GM21825 (cell line): ENCODE data around the gene FETUB.

Experiments used
- ATAC-seq: cut with Tn5 transposase; IDR thresholded peaks from one replicate; pipeline ENCODE4 v1.9.1; 2021; ENCODE audit warnings: mild to moderate bottlenecking, moderate library complexity; ENCODE audit not compliant: unreplicated experiment

Gene FETUB

GRCh38 chr3:186635532-186635931 is 4.7 kb upstream of the FETUB start:
- ATAC-seq, result no peak

DNA sequence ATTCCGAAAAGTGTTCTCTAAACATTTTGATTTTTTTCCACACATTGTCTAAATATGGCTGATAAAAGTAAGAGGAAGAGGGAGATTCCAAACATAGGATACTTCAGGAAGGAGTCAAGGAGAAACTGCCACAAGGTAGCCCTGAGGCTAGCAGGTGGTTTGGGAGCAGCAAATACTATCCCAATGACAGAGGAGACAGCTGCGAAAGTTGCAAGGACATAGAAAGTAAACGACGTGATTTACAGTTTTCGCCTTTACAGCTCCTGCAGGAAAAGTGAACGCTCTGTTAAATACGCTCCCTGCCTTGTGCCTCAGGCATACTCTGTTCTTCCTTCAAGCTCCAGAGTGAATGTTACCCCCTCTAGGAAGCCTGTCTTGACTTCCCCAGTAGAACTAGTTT is 3.7 kb upstream of the FETUB start:
- ATAC-seq, result no peak

- no peak for ATAC-seq
Measured at GRCh38 chr3:186637686-186638085, 2.5 kb upstream of the FETUB start.

- ATAC-seq, result no peak
Measured at GRCh38 chr3:186638259-186638658, 1.9 kb upstream of the FETUB start.

GRCh38 chr3:186640473-186640818 is 247 bp downstream of the FETUB start:
- ATAC-seq, result no peak

DNA sequence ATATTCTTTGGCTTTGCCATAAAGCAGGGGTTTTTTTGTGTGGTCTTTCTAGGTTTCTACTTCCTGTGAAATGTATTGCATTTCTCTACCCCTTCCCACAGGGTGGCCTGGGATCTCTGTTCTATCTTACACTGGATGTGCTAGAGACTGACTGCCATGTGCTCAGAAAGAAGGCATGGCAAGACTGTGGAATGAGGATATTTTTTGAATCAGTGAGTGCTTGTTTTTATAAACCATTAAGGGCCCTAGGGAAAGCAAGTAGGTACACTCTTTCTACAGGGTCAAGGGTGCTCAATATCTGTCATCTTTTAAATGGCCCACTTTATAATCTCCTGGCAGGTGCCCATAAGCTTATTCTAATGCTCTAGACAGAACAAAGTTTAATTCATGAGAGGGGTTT is 730 bp downstream of the FETUB start:
- no peak for ATAC-seq

DNA sequence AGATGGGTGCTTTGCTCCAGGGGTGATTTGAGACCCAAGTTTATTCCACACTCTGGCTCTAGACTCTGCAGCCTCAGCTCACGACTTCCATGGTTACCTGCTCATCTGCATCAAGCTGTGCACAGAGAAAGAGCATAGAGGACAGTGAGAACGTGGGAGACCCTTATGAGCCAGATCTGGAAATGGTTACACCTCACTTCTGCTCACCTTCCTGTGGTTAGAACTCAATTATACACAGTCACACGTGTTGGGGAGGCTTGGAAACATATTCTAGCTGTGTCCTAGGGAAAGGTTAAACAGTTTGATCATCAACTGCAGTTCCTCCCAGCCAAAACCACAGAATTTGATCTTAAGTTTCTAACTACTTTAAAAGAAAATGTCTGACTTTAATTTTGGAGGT is 1.8 kb downstream of the FETUB start:
- ATAC-seq, result no peak

DNA sequence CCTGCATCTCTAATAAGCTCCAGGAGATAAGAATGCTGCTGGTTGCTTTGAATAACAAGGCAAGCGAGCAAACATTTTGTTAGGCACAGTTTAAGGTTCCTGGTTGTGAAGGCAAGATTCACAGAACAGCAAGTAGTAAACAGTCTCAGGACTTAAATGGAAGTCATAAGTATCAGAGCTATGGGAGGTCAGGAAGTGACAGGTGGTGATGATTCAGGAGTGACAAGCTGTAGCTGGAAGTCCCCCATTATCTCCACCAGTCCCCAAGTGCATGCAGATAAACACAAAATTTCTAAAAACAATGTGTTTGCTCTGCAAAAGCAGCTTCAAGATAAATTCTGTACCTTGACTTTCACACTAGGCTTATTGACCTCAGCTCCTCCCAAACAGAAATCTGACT is 3.3 kb downstream of the FETUB start:
- ATAC-seq, result no peak

GRCh38 chr3:186644683-186645082 is 4.5 kb downstream of the FETUB start:
- no peak for ATAC-seq

- ATAC-seq, result no peak
Measured at GRCh38 chr3:186646106-186646505, 5.9 kb downstream of the FETUB start.

GRCh38 chr3:186646841-186647240 is 6.6 kb downstream of the FETUB start:
- ATAC-seq, result no peak

DNA sequence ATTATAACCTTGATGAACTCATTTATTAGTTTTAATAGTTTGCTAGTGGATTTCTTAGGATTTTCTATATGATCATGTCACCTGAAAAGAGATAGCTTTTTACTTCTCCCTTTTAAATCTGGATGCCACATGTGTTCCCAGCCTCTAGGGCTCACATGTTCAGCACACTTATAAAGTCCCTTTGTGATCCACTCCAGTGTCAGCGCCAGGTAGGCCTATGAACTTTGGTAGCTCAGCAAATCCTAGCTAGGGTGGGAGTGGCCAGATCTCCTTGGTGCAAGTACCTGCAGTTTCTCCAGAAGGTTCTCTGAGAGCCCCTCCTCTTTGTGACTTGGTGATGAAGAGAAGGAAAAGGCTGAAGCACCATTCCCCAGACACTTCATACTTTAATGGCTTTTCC is 8.7 kb downstream of the FETUB start:
- no peak for ATAC-seq

DNA sequence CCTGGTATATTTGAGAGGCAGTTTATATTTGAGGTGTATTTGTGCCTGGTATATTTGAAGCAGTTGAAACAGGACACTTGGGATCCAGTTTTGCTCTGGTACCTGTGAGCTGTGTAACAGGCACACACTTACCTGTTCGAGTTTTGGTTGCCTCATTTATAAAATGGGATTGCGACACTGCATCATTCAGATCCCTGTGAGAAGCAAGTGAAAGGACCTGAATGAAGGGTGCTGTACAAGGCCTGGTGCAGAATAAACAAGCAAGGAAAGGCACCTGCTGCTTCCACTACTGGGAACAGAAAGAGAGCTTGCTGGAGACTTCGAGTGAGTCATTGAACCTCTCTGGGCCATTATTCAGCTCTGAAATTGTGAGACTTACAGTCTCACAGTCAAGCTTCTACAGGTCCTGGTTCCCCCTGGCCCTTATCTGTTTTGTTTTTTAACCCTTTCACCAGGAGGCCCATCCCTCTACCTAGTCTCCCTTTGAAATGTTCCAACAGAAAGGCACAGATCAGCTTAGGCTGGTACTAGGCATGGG is 11.5 kb downstream of the FETUB start:
- ATAC-seq, result no peak

DNA sequence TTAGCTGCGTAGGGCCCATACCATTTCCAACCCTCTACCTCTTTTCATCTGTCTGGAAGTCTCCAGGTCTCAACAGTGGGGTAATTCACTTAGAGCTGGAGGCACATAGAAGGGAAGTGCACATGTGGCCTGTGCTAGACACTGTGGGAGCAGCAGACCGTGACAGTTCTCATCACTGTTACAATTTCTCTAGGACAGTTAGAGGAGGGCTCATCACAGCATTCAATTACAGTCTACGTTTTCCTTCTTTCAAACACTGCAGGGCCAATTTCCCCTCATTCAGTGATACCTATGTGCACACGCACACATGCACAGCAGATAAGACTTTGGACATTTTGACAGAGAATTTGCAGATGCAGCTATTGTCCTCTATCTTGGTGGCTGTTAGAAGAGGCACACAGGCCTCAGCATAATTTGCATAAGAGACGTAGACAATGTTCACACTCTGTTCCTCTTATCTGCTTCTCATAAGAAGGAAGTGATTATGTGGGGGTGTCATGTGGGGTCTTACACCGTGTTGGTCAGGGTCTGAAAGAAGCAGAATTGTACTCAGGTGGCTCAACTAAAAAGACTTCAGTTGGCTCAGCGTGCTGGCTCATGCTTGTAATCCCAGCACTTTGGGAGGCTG is 13.0 kb downstream of the FETUB start:
- peak; percentile 95 for ATAC-seq

- ATAC-seq, result no peak
Measured at GRCh38 chr3:186653984-186654383, 13.8 kb downstream of the FETUB start.

DNA sequence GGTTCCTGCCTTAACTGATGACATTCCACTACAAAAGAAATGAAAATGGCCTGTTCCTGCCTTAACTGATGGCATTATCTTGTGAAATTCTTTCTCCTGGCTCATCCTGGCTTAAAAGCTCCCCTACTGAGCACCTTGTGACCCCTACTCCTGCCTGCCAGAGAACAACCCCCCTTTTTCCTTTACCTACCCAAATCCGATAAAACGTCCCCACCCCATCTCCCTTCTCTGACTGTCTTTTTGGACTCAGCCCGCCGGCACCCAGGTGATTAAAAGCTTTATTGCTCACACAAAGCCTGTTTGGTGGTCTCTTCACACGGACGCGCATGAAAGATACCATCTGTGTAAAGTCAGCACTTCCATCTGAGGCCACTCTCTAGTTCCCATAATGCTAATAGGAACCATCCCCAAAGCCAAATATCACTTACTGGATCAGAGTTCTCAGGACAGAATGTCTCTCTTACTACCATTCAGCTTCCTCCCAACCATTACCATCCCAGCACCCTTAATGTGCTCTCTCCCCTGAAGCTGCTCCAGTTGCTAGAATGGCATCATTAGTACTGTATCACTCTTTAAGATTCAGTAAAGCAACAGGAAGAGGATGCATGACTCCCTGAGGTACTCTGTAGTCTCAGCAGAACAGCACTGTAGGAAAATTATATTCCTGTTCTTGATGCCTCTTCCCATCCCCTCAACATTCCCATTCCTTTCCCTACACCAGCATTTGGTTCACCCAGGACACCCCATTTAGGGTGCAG is 23.3 kb downstream of the FETUB start:
- ATAC-seq, result no peak

DNA sequence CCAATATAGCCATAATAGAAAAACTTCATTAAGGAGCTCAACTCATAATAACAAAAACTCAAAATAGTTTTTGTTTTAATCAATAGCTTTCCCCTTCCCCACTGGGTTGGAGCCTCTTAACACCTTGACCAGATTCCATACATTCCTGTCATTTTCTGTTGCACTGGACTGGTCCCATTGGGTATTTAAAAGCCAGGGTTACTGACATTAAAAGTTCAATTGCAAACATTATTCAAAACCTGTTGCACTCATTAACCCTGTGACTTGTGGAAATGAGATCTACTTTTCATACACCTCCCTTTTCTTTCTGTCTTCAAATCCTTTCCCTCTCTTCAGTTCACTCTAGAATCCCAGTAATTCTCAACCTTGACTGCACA is 23.9 kb downstream of the FETUB start:
- ATAC-seq, result no peak

DNA sequence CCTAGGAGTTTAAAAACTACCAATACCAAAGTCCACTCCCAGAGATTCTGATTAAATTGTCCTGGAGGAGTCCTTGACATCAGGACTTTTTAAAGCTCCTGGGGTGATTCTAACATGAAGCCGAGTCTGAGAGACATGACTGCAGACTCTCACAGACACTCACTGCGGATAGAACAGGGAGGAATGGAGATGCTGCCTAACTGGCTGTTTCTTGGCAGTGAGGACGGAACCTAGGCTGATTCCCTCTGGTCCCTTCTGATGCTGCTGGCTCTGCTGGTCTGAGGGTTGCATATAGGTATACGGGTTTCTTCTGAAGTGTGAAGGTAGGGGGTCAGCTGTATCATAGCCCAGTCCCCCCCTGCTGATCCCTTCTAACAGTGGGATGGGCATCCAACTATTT is 24.3 kb downstream of the FETUB start:
- no peak for ATAC-seq

- no peak for ATAC-seq
Measured at GRCh38 chr3:186665625-186666188, 25.5 kb downstream of the FETUB start, which contains the start of gene HRG. HRG (plus strand) TSS chr3:186666014; CDS start chr3:186666032, 18 bp downstream.

- no peak for ATAC-seq
Measured at GRCh38 chr3:186668426-186668825, 28.2 kb downstream of the FETUB start.

- ATAC-seq, result no peak
Measured at GRCh38 chr3:186669378-186670084, 29.3 kb downstream of the FETUB start.

DNA sequence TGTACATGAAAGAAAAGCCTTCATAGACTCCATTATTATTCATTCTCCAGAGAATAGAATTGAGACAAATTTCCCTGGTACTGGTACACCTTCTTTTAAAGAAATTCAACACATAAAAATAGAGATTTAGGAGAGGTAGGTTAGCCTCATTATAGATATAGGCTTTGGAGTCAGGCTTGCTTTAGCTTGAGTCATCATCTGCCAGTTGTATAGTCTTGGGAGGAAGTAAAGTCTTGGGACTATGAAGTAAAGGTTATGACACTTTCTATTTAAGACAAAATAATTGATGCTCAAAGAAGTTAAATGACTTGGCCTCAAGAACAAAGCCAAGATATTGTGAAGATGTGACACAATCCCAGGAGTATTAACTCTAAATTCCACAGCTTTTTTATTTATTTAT is 30.0 kb downstream of the FETUB start:
- no peak for ATAC-seq
